HG03095 (cell line): ENCODE data around the gene OSGEPL1.
"Not testable (repeated sequence)": the region's sequence is repeated elsewhere in the genome, so short reads cannot be mapped to it uniquely, and the experiment has no call there.

Source experiments
- ATAC-seq: cut with Tn5 transposase; IDR thresholded peaks from one replicate; pipeline ENCODE4 v1.9.1; 2021; ENCODE audit warnings: moderate library complexity; ENCODE audit not compliant: unreplicated experiment

Gene OSGEPL1

DNA sequence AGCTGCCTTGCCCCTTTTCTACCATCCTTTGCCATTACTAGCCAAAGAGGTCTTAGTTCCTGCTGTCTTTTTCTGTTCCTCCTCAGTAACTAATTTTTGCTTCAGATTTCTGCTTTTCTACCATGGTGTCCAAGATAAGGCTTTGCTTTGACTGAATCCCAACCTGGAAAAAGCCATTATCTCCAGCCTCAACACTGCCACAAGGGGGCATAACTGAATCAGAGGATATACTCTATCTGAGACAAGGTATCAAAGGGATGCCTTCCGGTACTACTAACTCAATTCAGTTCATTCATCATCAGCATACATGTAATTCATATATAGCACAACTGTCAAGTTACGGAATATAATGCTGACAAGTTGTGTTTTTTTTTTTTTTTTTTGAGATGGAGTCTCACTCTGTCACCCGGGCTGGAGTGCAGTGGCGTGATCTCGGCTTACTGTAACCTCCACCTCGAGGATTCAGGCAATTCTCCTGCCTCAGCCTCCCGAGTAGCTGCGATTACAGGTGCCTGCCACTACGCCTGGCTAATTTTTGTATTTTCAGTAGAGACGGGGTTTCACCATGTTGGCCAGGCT lies 11.4 kb downstream of the OSGEPL1 start:
- ATAC-seq, result peak; percentile 74

DNA sequence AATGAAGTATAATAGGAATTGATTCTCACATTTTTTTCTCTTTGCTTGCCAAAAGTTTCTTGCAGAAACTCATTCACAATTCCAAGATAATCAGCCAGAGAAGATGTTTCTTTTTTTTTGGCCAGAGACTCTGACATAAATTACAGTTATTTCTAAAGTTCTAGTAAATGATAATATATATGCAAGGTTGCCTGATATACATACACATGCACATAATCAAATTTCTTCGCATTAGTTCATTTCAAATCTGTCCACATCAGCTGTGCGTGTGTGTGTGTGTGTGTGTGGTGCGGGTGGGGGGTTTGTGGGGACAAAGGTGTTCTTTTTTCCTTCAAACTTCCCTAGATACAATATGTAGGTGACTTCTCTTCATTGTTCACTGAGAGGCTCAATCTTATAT lies 33.2 kb downstream of the OSGEPL1 start:
- ATAC-seq, result no peak

GRCh38 chr2:189726849-189727248 lies 35.7 kb downstream of the OSGEPL1 start:
- ATAC-seq, result no peak

- ATAC-seq, result no peak
Measured at GRCh38 chr2:189726271-189726670, 36.3 kb downstream of the OSGEPL1 start.

DNA sequence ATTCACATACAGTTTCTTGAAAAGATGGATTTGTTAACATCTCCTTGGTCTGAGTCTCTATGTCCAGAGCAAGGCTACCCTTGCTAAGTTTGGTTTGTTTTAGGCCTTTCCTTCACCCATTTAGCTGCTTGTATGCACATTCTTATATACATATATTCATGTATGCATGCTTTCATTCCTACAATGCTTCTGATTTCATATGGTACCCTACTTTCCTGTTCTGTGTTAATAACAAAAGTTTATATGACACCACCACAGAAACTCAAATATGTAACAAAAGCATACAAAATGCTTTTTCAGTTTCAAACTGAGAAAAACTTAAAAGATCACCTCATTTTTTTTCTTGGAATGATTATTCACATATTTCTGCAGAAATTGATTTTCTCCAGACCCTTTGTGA lies 39.4 kb downstream of the OSGEPL1 start:
- no peak for ATAC-seq

DNA sequence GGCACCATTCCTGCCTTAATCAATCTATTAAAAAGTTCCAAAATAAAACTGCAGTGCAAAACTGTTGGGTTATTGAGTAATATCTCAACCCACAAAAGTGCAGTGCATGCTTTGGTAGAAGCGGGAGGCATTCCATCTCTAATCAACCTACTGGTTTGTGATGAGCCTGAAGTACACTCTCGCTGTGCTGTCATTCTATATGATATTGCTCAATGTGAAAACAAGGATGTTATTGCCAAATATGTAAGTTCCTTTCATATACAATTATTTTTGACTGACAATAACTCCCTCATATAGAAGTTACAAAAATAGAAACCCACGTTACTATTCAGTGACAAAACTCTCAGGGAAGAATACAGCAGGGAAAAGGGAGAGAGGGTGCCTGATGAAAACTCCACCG lies 43.0 kb downstream of the OSGEPL1 start:
- no peak for ATAC-seq

GRCh38 chr2:189717593-189717992 lies 45.0 kb downstream of the OSGEPL1 start:
- ATAC-seq, result not testable (repeated sequence)

GRCh38 chr2:189709501-189710221 lies 52.9 kb downstream of the OSGEPL1 start:
- ATAC-seq, result no peak

GRCh38 chr2:189702071-189702470 lies 60.5 kb downstream of the OSGEPL1 start:
- no peak for ATAC-seq

DNA sequence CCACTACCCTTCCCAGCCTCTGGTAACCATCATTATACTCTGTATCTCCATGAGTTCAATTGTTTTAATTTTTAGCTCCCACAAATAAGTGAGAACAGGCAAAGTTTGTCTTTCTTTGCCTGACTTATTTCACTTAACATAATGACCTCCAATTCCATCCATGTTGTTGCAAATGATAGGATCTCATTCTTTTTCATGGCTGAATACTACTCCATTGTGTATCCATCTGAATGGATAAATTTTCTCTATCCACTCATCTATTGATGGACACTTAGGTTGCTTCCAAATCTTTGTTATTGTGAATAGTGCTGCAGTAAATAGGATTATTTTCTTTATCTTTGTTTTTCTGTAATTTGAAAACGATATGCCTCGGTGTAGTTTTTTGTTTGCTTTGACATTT lies 61.9 kb downstream of the OSGEPL1 start:
- ATAC-seq, result no peak

DNA sequence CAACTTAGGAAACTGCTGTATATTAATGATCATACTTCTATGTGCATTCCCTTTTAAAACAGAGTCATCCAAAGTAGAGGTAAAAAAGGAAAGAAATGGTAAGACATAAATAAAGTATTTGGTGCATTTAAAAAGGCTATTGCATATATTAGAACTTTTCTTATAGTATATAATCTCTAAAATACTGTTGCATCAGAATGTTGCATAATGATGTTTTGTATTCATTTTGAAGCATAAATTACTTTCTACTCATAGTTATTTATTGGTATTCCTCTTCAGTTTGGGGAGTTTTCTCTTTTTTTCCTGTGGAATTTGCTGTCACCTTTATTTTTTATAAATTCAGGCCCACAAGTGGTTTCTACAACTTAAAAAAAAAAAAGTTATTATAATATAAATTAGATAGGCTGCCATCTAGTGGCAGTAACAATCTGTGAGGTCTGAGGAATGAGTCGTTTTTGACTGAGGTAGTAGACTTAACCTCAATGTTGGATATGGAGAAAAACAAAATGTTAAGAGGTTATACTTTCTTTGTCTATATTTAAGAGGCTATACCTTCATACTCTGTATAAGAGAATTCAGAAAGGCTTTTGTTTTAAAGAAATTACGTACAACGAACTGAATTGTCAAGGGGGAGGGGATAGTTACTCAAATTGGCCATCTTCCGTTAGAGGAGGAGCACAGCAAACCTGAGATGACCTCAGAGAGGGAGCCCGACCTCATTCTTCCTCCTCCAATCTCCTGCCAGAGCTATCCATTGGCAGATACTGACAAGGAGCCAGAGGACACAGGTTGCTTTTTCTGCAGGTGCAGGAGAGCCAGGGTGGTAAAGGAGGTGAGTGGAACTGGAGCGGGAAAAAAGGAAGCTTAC lies 64.3 kb downstream of the OSGEPL1 start:
- peak; percentile 61 for ATAC-seq
